Body of pancreas (tissue), 4 donors: Measurements from ENCODE around the gene CTPS2.

Experiments
- CTCF ChIP-seq, 7 experiments: fragments of 450-650 bp in 4 of 7; fragments of 200-600 bp in 3 of 7; sonication (generic) in 3 of 7; IDR thresholded peaks; one replicate each; pipeline ENCODE4 v1.5.1; 2016 to 2019; ENCODE audit warnings: antibody characterized with exemption in 7 of 7
- POLR2A ChIP-seq, 3 donors: fragments of 450-650 bp; IDR thresholded peaks; one replicate each; pipeline ENCODE4 v1.6.1; 2016; ENCODE audit warnings: antibody characterized with exemption in 3 of 3, mild to moderate bottlenecking in 2 of 3

- no peak for TF ChIP-seq POLR2A (IDR thresholded peaks at IDR 0.05)
- TF ChIP-seq CTCF (IDR thresholded peaks at IDR 0.05): no peak
These were observed 1.2 kb downstream of the CTPS2 start for GRCh38 chrX:16711219-16711811.
